ENCODE data around the gene ITGB1.

The ITGB1 gene

DNA sequence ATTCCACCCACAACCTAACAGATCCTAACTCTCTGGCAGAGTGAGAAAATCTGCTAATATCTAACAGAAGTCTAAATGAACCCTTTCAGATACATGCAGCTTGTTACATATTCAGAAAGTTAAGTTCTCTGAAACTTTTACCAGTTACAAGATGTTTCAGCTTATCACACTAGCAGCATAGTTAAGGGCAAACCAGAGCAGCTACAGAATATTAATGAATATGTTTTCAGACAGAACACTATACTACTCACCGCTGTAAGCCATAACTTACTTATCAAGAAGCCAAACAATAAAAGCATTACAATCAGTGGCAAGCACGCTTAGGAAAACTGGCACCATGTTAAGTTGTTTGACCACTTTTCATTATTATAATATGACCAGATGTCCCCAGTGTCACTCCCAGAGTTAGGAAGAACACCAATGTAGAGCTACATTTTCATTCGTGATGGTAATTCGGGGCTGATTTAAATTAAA, 2.7 kb downstream of the ITGB1 start:
- no peak for DNase-seq (ENCODE audit: low read depth)

DNA sequence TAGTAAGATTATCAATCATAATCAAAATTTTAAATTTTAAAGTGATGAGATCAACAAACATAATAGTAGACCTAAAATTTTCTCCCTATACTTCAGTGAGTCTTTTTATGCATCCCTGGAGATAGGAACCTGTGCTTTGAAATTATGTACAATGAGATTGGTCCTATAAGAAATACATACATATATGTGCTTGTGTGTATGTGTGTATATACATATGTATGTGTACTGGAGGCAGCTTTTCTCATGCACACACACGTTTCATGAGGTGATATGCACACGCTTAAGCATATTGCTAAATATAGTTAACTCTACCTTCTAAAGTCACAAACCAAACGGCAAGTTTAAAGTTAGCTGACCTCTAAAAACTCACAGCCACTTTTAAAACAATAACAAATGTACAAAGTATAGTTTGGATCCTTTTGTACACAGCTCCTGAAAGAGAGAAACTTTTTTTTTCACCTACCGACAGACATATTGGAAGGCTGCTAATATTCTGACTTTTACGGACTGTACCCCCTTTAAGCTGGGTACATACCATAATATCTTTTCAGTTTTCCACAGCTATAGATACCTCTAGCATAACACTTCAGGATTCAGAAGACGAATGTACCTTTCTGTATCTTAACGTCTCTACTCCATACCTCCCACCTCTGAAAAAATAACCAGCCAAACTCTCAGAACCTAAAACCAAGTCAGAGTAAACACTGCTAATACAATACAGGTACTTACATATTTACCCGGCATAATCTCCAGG, 3.3 kb downstream of the ITGB1 start:
- no peak for DNase-seq (ENCODE audit: low read depth)

DNA sequence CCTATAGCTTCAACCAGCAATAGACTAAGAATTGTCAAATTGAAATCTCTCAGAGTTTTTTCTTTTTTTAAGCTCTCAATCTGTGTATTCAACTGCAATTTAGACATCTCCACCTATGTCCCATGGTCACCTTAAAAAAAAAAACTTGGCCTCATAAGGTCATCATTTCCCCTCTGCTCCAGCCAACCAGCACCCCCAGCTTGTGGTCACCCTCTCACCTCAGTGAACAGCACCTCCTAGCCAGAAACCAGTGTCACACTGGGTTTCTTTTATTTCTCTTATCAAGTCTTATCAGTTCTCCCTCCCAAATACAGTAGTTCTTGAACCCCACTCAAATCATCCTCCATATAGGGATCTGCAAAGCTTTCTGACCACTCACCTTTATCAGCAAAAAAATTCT, 4.0 kb downstream of the ITGB1 start:
- DNase-seq (ENCODE audit: low read depth): no peak

DNA sequence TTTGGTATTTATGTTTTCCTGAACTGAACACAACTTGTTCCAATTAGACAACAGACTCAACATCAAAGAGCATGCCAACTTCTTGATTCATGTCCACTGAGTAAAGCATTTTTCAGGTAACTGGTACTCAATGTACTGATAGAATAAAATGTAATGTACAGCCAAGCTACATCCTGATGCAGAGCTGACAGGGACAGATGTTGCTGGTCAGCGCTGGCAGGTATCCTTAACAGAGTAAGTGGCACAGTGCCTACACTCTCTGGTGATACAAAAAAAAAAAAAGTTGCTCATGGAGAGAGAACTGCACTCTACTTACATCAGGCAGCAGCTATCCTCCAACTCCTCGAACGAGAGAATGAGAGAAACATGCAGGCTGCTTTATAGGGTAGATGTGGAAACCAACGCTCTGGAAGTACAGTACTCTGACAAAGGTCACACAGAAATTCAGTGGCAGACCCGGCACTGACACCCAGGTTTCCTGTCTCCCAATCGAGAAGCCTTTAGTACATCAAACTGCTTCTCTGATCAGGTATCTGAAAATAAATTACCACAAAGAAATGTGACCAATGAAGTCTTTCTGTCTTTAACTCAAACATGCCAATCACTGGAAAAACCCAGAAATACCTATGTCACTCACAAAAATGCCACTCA, 4.6 kb downstream of the ITGB1 start:
- DNase-seq (ENCODE audit: low read depth): no peak

DNA sequence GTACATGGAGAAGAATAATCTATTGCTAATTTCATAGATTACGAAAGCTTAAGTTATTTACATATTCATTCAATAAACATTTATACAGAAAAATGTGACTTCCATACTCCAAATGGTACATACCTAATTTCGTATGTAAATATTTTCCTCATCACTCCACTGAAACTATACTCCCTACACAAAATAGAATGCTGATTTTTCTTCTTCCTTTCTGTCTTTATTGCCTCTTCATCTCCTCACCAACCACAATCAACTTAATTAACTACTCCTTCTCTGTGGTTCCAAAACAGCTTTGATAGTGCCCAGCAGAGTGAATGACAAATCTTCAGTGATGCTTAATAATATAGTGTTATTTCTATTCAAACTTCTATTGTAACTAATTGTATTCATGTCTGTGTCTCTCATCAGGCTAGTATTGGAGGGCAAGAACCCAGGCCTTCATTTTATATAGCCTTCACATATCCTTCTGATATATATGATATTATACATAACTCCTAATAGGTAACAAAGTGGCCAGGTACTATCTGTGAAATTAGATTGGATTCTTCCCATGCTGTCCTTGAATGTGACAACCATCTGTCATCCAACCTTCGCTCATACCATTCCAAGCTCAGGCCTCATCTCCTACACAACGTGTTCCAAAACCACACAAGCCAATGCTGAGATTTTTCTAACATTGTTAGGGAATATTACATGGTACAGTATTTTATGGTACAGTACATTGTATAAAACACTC, 5.3 kb downstream of the ITGB1 start:
- DNase-seq (ENCODE audit: low read depth): no peak

DNA sequence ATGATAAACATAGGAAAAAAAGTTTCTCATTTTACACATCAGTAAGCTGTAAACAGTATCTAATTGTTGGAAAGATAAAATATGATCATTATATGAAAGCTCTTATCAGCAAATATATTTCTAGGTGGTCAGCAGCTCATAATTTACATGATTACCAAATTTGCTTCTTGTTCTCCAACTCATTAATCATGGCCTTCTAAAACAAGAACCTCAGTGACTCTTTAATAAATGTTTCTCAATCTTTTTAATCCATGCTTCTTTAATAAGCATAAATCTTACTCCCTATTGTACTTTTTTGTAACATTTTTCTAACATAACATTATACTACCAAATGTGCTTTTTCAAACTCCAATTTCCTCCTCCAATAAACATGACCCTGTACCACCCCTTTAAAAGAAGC, 5.9 kb downstream of the ITGB1 start:
- DNase-seq (ENCODE audit: low read depth): no peak

DNA sequence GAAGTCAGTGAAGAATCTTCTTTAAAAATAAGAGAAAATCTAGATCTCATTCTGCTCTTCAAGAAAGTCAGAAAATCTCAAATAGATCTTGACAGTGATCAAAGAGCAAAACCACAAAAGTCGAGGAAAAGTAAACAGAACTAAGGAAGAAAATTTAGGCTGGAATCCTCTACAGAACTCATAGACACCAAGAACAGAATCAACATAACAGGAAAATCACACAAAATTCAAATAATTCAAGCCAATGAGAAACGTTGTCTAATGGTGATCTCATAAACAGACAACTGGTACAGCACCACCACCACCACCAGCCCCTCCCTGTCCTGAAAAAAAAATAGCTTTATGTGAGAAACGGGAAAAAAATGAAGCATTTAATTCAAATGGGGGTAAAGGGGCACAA, 6.9 kb downstream of the ITGB1 start:
- no peak for DNase-seq (ENCODE audit: low read depth)

DNA sequence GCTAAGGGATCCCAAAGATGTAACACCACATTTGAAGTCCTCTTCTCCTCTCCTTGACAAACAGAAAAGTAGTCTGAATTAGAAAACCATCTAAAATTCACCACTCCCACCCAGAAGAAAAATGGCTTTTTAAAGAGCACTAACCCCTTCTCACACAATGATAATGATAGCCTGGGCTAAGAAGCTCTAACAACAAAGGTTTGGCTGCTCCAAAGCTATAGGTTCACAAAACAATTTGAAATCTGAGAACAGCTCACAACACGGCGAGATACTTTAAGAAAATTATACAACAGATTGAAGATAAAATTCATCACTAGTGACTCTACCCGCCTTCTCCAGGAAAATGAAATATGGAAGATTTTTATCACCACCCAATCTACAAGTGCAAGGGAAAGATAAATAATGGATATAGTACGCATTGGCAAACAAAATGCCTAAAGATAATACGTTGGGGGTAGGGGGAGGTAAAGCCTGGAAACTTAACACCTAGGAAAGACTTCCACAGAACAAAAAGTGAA, 7.4 kb downstream of the ITGB1 start:
- no peak for DNase-seq (ENCODE audit: low read depth)

DNA sequence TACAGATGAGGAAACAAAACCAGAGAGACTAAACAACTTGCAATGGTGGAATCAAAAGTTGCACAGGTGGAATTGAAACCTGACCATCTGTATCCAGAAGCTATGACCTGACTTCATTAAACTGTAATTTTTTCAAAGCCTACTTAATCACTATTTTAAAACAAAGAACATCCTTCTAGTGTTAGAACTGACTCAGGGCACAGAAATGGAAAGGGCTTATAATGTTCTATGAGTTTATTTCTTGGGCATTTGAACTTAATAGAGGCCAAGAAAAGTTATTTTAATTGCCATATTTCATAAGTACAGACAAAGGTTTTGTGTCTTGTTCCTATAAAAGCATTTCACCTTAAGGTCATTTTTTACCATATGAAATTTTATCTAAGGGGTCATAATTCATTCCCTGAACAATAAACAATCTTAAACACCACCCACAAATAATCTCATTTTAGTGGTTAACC, 8.8 kb downstream of the ITGB1 start:
- DNase-seq (ENCODE audit: low read depth): no peak

DNA sequence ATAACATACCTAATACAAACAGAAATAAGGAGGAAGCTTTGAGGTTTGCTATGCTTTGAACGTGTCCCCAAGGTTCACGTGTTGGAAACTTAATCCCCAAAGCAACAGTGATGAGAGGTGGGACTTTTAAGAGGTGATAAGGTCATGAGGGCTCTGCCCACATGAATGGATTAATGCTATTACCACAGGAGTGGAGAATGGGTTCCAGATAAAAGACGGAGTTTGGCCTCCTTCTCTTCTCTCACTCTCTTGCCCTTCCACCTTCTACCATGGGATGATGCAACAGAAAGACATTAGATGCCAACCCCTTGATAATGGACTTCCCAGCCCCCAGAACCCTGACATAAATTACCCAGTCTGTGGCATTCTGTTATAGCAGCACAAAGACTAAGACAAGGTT, 9.6 kb downstream of the ITGB1 start:
- DNase-seq (ENCODE audit: low read depth): no peak

DNA sequence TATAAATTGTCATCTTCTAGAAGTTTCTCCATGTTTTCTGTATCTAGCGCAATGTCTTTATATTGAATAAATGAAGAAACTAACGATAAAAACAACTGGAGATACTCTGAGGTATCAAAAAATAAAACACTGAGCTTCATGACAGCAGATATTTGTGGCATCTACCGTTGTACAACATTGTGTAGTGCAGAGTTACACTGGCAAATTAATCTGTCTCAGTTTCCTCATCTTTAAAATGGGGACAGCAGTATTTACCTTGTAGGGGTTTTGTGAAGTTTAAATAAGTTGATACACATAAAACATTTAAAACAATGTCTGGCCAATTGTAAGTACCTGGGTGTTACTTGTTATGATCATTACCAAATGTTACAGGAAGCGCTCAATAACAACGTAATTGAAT, 10.4 kb downstream of the ITGB1 start:
- no peak for DNase-seq (ENCODE audit: low read depth)

DNA sequence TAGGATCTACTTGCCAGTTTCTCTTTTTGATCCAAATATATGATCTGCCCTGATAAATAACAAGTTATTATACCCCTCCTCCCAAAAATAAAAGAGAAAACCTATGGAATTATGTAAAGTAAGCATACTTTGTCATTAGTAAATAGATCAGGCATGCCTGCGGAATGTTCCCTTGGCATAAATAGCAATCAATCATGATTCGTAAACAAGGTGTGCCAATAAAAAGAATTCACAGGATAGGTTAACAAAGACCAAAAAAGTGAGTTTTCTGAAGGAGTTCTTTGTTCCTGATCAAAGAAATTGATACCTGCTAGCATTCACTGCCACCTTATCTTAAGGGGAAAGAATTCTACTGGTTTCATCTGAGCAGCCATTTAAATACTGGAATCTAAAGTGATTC, 11.9 kb downstream of the ITGB1 start:
- DNase-seq (ENCODE audit: low read depth): no peak

DNA sequence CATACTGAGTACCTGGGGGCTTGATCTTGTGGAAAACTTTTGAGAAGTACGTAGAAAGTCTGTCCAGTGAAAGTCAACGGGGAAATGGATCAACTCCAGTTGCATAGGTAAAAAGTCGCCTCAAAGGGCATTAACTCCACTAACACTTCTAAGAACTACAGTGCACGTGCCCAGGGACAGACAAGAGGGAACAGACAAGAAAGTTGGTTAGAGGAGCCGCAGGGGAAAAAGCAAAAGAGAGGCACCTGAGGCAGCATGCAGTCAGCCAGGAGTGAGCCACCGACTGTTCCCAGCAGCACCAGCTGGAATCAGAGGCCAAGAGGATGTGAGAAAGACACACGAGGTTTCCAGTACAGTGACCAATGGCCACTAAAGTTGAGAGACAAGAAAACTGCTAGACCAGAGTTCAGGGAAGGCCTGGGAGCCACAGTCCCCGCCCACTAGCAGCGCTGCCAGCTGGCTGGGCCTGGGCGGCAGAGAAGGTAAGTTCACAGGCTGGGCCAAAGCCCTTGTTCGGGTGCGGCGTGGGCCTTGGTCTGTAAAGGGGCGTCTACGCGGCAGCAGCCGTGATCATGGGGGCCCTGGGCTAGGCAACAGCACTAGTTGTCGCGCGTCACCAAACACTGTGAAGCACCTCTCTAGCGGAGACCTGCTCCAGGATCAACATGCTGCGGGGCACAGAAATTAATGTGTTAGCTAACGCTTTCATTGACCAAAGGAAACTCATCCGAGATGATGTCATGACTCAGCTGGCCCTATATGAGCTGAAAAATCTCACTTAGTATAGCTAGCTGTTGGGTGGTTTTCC, 14.0 kb downstream of the ITGB1 start:
- no peak for DNase-seq (ENCODE audit: low read depth)

DNA sequence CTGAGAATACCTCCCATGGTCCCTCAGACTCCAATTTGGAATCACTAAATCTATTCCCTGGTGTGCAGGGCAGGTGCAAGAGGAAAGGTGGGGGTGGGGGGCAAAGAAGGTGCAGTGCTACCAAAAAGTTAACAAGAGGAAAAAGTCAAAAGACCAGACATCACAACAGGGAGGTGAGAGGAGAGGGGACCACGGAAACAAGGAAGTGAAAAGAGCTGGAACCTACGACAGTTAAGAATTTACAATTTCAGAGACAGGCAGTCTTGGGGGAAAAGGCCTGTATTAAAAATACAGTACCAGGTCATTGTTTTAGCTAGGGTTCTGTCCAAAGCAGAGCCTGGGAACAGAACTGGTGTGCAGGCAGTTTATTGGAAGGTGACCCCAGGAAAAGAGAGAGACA, 14.6 kb downstream of the ITGB1 start:
- DNase-seq (ENCODE audit: low read depth): no peak

DNA sequence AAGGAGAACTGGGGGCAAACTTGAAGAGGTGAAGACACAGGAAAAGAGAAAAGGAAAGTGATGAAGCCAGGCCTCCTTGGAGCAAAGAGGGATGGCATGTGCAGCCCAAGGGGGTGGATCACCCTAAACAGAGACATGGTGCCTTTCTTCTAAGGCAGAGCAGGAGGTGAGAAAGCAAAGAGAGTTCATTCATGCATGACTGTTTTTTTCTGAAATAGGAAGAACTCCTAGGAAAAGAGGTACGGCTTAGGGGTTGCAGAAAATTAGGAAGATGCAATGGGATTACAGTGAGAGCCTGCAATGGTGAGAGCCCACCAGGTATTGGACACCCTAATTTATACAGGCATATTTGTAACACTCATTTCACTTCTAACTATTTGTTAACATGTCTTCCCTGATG, 15.9 kb downstream of the ITGB1 start:
- no peak for DNase-seq (ENCODE audit: low read depth)

DNA sequence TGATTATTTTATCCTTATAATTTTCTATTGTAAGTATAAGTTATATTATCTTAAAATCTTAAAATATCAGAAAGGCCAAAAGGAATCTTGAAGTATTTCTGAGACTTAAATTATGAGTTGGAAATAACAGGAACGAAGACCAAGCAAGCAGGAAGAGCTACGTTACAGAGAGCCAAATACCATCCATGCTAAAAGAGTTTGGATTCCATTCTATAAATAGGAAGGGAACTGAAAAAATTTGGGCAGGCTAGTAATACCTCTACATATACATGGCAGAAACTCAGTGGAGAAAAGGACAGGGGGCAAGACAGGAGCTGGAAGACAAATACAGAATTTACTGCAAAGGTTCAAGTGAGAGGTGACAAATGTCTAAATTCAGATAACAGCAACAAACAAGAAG, 16.7 kb downstream of the ITGB1 start:
- no peak for DNase-seq (ENCODE audit: low read depth)

DNA sequence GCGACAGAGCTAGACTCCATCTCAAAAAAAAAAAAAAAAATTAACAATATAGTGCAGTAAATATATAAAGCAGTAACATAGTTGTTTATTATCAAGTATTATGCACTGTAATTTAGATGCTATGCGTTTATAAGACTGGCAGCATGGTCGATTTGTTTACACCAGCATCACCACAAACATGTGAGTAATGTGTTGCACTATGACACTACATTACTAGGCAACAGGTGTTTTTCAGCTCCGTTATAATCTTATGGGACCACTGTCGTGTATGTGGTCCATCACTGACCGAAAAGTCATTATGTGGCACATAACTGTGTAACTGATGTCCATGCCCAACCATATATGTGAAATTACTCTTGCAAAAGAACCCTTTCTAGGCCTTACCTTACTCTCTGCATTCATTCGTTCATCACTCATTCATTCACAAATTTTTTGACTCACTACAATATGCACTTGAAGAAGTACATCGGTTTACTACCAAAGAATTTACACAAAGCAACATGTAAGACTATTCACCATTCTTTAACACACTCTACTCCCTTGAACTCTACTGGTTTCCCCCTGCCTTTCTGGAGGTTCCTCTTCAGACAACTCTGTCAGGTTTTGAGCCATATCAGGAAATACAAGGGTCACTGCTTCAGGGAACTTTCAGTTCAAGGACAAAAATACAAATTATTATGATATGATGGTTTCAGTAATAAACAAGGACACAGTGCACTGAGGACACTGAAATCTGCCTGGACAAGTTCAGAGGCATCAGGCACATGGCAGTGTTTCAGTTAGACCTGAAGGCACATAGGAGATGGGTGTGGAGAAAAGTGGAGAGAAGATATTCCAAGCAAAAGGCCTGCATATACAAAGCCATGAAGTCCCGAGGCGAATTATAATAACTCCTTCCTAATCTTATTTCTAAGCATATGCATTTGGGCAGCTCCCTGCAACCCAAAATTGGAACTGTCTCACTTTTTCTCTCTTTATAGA, 17.4 kb downstream of the ITGB1 start:
- no peak for DNase-seq (ENCODE audit: low read depth)

DNA sequence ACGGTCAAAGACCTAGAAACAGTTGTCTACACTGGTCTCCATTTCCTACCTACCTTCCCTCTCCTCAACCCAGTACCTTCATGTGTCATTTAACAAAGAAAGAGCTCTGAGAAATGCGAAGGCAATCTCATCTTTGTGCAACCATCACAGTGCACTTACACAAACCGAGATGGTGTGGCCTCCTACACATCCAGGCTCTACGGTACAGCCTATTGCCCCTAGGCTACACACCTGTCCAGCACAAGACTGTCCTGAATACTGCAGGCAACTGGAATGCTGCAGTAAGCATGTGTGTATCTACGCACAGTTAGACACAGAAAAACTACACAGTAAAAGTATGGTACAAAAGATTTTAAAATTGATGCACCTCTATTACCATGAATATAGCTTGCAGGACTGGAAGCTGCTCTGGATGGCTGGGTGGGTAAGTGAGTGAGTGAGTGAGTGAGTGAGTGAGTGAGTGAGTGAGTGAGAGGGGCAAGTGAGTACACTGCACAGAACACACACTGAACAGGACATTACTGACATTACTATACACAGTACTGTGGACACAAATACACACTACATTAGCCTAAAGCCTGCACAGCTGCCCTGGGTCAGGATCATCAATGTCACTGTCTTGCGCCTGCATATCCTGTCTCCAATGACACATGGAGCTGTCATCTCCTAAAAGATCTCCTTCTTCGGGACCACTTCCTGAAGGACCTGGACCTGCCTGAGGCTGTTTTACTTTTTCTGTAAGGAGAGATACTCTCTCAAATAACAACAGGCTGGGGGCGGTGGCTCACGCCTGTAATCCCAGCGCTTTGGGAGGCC, 18.5 kb downstream of the ITGB1 start:
- no peak for DNase-seq (ENCODE audit: low read depth)

DNA sequence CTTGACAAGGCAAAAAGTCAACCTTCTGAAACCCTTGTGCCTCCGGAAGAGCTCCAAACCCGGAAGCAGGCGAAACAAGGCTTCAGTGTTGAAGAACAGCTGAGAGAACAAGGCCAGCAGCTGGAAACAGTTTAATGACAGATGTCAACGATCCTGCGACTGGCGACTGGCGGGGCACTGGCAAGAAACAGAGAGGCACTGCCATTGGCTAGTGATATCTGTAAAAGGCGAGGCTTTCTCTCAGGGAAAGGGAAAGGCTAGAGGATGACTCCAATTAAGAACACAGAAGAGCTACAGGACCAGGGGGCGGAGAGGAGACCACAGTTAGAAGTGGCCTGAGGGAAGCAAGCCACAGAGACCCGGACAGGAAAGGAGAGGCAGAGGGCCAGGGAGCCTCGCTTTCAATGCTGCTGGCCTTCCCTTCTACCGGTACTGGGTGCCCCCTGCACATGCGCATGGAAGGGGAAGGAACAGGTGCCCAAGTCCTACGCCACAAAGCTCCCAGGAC, 19.4 kb downstream of the ITGB1 start:
- DNase-seq (ENCODE audit: low read depth): no peak
